NCI-H2081 treated with DMSO at 0.1 percent for 48 hours (cell line): ENCODE results near the gene ACAA1.
"Not testable (repeated sequence)": the region's sequence is repeated elsewhere in the genome, so short reads cannot be mapped to it uniquely, and the experiment has no call there.

Experiments used
- DNase-seq: peaks from one replicate; lab custom pipeline; 2025; lab: John Stamatoyannopoulos, UW

ACAA1 gene

GRCh38 chr3:38101811-38102443 is 35.0 kb downstream of the ACAA1 start:
- no peak for DNase-seq

GRCh38 chr3:38100498-38100897 is 36.4 kb downstream of the ACAA1 start:
- no peak for DNase-seq

GRCh38 chr3:38099518-38099917 is 37.4 kb downstream of the ACAA1 start:
- DNase-seq: no peak

GRCh38 chr3:38098376-38098723 is 38.6 kb downstream of the ACAA1 start:
- no peak for DNase-seq

GRCh38 chr3:38097446-38098375 is 39.2 kb downstream of the ACAA1 start:
- DNase-seq: no peak

GRCh38 chr3:38095669-38096483 is 41.1 kb downstream of the ACAA1 start:
- DNase-seq: no peak

- no peak for DNase-seq
Measured at GRCh38 chr3:38094999-38095398, 41.9 kb downstream of the ACAA1 start.

- DNase-seq: no peak
Measured at GRCh38 chr3:38090453-38090852, 46.5 kb downstream of the ACAA1 start.

GRCh38 chr3:38089163-38089562 is 47.8 kb downstream of the ACAA1 start:
- DNase-seq: no peak

GRCh38 chr3:38088126-38089078 is 48.5 kb downstream of the ACAA1 start:
- DNase-seq: no peak

GRCh38 chr3:38087278-38087677 is 49.6 kb downstream of the ACAA1 start:
- DNase-seq: not testable (repeated sequence)

- DNase-seq: no peak
Measured at GRCh38 chr3:38086496-38086895, 50.4 kb downstream of the ACAA1 start.

GRCh38 chr3:38085943-38086324 is 51.0 kb downstream of the ACAA1 start:
- DNase-seq: no peak

- no peak for DNase-seq
Measured at GRCh38 chr3:38085311-38085942, 51.5 kb downstream of the ACAA1 start.

GRCh38 chr3:38084334-38085310 is 52.3 kb downstream of the ACAA1 start:
- no peak for DNase-seq

- no peak for DNase-seq
Measured at GRCh38 chr3:38083871-38084333, 53.0 kb downstream of the ACAA1 start.

- not testable (repeated sequence) for DNase-seq
Measured at GRCh38 chr3:38083254-38083653, 53.7 kb downstream of the ACAA1 start.

GRCh38 chr3:38082296-38082695 is 54.6 kb downstream of the ACAA1 start:
- DNase-seq: not testable (repeated sequence)

GRCh38 chr3:38077073-38077472 is 59.9 kb downstream of the ACAA1 start:
- DNase-seq: not testable (repeated sequence)
